Esophagus muscularis mucosa (tissue), 4 donors: ENCODE data around the gene THOP1. TPM values are rescaled to one million over a fixed set of nuclear protein-coding genes. Genes with fewer than 3 reads are reported as not detected.

Experiments
- DNase-seq: peaks from one replicate; pipeline ENCODE4 v3.0.0-alpha.2; 2017; ENCODE audit errors: extremely low spot score
- H3K27ac ChIP-seq, 4 donors: fragments of 200-600 bp; sonication (generic); replicated peaks in 1 of 4; 1 replicate in 3 of 4; 2 replicates in 1 of 4; pipeline ENCODE4 v1.5.1; 2016 to 2019; ENCODE audit warnings: mild to moderate bottlenecking in 1 of 4
- H3K27me3 ChIP-seq, 4 donors: fragments of 200-600 bp; sonication (generic); one replicate each; pipeline versions ENCODE4 v1.5.1 to v1.6.0; 2016 to 2019
- H3K36me3 ChIP-seq, 4 donors: fragments of 200-600 bp; sonication (generic); one replicate each; pipeline ENCODE4 v1.5.1; 2016 to 2019
- H3K4me1 ChIP-seq, 4 donors: fragments of 200-600 bp; sonication (generic); one replicate each; pipeline ENCODE4 v1.5.1; 2016 to 2019
- H3K4me3 ChIP-seq, 4 donors: fragments of 200-600 bp; sonication (generic); 1 replicate in 2 of 4; 2 replicates in 2 of 4; pipeline ENCODE4 v1.5.1; 2016 to 2019; ENCODE audit warnings: mild to moderate bottlenecking in 4 of 4, moderate library complexity in 1 of 4
- H3K9me3 ChIP-seq, 4 donors: fragments of 200-600 bp; sonication (generic); 1 replicate in 3 of 4; 2 replicates in 1 of 4; pipeline ENCODE4 v1.5.1; 2016 to 2019
- EP300 ChIP-seq: sonication (generic); formaldehyde crosslinking; IDR thresholded peaks from one replicate; pipeline ENCODE4 v1.6.1; 2017; ENCODE audit warnings: antibody characterized with exemption
- POLR2A ChIP-seq: fragments of 450-650 bp; IDR thresholded peaks from one replicate; pipeline ENCODE4 v1.6.1; 2017; ENCODE audit warnings: antibody characterized with exemption, moderate library complexity, mild to moderate bottlenecking, low read depth
- POLR2AphosphoS5 ChIP-seq, 2 donors: sonication (generic); formaldehyde crosslinking; IDR thresholded peaks; one replicate each; pipeline ENCODE4 v1.6.1; 2017; ENCODE audit warnings: antibody characterized with exemption in 2 of 2
- WGBS: methylation state at CpG from one replicate; pipeline ENCODE4 v1.1.5; 2018; 5-methylcytosine and 5-hydroxymethylcytosine counted together
- intact Hi-C: fragments of 100-400 bp; cut with DNase I; formaldehyde crosslinking; loops from one replicate; pipeline ENCODE4 v1.15.1; 2023
- total RNA-seq, 4 donors: library from RNA; depleted of rRNA; stranded (reverse); fragments of >200 nt; gene quantifications; one replicate each; pipeline versions ENCODE4 v1.1.0 to v1.2.1, GENCODE V29; 2016
- TF ChIP-seq, protein P1 (sequence below), 3 experiments: fragments of 200-600 bp in 2 of 3; fragments of 450-650 bp in 1 of 3; sonication (generic) in 2 of 3; IDR thresholded peaks; one replicate each; pipeline ENCODE4 v1.5.1; 2017 to 2019; ENCODE audit warnings: antibody characterized with exemption in 3 of 3, mild to moderate bottlenecking in 2 of 3, moderate library complexity in 1 of 3

THOP1 gene
- total RNA-seq, 4 donors from 2014 or later, result 22.8 to 65.3 (median 42.4) TPM

DNA sequence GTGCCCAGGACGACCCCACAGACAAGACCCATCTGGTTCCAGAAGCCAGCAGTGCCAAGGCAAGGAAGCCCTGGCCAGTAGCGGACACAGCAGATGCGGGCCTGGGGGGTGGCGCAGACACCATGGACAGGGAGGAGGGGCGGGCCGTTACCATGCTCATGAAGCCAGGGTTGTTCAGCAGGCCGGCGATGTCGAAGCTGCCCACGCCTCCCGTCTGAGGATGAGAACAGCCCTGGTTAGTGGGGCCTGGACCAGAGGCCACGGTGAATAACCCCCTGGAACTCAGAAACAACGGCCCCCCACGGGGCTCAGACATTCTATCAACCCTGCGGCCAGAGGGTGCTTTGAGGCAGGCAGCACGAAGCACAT is 24.0 kb upstream of the THOP1 start:
- WGBS, result 85% methylated on average over 15 of the region's 16 CpGs
- Histone ChIP-seq H3K27me3 (no peaks in the 10 kb centered on the region), H3K9me3 (no peaks in the 10 kb centered on the region), H3K27ac (no peak overlapping the region), H3K4me1 (no peaks in the 10 kb centered on the region), H3K36me3 (peaks cover 60 to 100% (median 96%) of the 10 kb centered on the region in 4 donors), H3K4me3 (no peak overlapping the region)
- no peak for DNase-seq
- intact Hi-C loops, result no loop called here
- TF ChIP-seq, protein P1, sequence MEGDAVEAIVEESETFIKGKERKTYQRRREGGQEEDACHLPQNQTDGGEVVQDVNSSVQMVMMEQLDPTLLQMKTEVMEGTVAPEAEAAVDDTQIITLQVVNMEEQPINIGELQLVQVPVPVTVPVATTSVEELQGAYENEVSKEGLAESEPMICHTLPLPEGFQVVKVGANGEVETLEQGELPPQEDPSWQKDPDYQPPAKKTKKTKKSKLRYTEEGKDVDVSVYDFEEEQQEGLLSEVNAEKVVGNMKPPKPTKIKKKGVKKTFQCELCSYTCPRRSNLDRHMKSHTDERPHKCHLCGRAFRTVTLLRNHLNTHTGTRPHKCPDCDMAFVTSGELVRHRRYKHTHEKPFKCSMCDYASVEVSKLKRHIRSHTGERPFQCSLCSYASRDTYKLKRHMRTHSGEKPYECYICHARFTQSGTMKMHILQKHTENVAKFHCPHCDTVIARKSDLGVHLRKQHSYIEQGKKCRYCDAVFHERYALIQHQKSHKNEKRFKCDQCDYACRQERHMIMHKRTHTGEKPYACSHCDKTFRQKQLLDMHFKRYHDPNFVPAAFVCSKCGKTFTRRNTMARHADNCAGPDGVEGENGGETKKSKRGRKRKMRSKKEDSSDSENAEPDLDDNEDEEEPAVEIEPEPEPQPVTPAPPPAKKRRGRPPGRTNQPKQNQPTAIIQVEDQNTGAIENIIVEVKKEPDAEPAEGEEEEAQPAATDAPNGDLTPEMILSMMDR (IDR thresholded peaks at IDR 0.05), result no peak
- no peak for TF ChIP-seq EP300
- TF ChIP-seq POLR2AphosphoS5 (IDR thresholded peaks at IDR 0.05), result no peak
- no peak for TF ChIP-seq POLR2A

DNA sequence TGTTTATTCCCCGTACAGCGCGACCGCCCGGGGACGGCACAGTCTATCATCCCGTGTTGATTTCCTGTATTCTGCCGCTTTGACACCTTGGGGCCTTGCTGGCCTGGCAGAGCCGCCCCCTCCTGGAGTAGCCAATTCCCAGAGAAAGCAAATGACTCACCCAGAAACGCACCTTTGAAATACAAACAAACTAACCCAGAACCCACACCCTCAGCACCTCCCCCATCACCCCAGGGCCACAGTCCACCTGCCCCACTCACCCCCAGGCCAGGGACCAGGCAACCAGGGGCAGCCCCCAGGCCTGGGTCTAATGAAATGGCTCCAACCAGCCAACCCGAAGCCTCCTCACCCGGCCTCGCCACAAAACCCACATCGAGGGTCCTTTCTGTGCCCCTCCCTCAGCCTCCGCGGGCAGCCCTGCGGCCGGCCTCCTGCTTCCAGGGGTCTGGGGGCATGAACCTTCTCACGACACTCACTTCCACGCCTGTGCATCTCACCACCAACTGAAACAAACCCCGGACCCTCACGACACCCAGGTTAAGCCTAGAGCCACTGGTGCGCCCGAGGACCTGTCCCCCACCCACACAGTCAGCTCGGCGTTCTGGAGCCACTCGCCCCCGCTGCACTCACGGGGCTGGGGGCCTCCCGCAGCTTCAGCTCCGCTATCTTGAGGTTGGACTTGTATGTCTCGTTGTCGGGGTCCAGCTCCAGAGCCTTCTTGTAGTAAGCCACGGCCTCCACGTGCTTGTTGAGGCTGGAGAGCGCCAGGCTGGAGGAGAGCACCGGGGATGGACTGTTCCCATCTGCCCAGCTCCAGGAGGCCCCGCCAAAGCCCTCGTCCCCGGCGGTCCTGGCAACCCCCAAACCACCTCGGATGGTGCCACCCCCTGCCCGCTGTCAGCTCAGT is 23.2 kb upstream of the THOP1 start:
- Histone ChIP-seq H3K27me3 (no peaks in the 10 kb centered on the region), H3K4me1 (no peaks in the 10 kb centered on the region), H3K9me3 (no peaks in the 10 kb centered on the region), H3K36me3 (peaks cover 60 to 100% (median 96%) of the 10 kb centered on the region in 4 donors), H3K4me3 (no peak overlapping the region), H3K27ac (no peak overlapping the region)
- TF ChIP-seq POLR2AphosphoS5 (IDR thresholded peaks at IDR 0.05) (no peak), EP300 (no peak), POLR2A (no peak)
- TF ChIP-seq, protein P1 (IDR thresholded peaks at IDR 0.05), result no peak
- intact Hi-C loops, result no loop called here
- WGBS, result 93% methylated on average over 24 of the region's 43 CpGs
- no peak for DNase-seq

DNA sequence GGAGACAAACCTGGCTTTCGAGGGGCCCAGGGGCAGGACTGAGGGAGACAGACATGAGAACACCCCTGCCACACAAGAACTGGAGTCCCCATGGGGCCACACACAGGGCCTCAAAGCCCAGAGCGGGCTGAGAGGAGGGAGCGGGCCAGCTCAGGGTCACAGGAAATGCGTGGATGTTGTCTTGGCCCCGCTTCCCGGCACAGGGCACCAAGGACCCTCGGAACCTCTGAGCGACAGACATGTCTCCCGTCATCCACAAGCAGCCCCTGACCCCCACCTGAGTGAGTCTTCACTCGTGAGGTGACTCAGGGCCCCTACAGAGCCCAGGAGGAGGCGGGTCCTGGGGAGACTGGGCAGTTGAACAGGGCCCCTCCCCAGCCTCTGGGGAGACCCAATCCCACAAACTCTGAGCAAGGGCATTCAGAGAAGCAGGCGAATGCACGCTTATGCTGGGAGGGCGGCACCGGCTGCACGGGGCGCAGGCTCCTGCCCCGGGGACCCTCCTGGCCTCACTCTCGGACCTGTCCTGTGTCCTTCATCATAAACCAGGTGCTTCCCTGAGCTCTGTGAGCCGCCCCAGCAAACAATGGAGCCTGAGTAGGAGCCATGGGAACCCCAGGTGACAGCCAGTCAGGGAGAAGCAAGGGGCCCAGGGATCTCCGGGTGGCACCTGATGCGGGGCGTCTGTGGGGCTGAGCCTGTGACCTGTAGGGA is 22.4 kb upstream of the THOP1 start:
- TF ChIP-seq POLR2AphosphoS5 (IDR thresholded peaks at IDR 0.05) (no peak), EP300 (no peak), POLR2A (no peak)
- TF ChIP-seq, protein P1 (IDR thresholded peaks at IDR 0.05), result no peak
- peaks cover 64 to 100% (median 96%) of the 10 kb centered on the region in 4 donors for H3K36me3 ChIP-seq
- no peak for DNase-seq
- H3K27me3 ChIP-seq, result no peaks in the 10 kb centered on the region
- H3K27ac ChIP-seq, result no peak overlapping the region
- peaks cover 0 to 1% (median 0%) of the 10 kb centered on the region in 4 donors for H3K4me1 ChIP-seq
- no peaks in the 10 kb centered on the region for H3K9me3 ChIP-seq
- WGBS, result 95% methylated on average over 8 of the region's 23 CpGs
- no peak overlapping the region for H3K4me3 ChIP-seq
- intact Hi-C loops, result no loop called here

DNA sequence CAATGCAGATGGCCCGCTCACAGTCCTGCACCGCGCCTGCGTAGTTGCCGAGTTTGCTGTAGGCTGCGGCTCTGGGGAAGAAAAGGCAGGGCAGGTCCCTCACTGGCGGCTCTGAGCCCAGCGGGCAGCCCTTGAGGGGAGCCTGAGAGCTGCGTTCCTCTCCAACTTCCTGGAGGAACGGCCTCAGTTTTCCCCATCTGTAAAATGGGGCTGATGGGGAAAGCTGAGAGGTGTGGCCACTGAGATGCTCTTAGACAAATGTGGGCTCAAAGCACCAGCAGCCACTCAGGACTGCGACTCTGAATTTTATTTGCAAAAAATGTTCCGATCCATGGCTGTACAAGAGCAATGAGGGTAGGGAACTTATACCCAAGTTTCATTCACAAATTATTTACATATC is 21.6 kb upstream of the THOP1 start:
- peaks cover 0 to 9% (median 3%) of the 10 kb centered on the region in 4 donors for H3K4me1 ChIP-seq
- H3K4me3 ChIP-seq, result no peak overlapping the region
- H3K27me3 ChIP-seq, result no peaks in the 10 kb centered on the region
- intact Hi-C loops, result no loop called here
- H3K9me3 ChIP-seq, result no peaks in the 10 kb centered on the region
- WGBS, result 91% methylated on average over 10 of the region's 12 CpGs
- no peak for DNase-seq
- H3K27ac ChIP-seq, result no peak overlapping the region
- H3K36me3 ChIP-seq, result peaks cover 64 to 100% (median 98%) of the 10 kb centered on the region in 4 donors
- TF ChIP-seq, protein P1 (IDR thresholded peaks at IDR 0.05), result no peak
- no peak for TF ChIP-seq EP300
